ENCODE results near the gene ERI3.

The ERI3 gene

DNA sequence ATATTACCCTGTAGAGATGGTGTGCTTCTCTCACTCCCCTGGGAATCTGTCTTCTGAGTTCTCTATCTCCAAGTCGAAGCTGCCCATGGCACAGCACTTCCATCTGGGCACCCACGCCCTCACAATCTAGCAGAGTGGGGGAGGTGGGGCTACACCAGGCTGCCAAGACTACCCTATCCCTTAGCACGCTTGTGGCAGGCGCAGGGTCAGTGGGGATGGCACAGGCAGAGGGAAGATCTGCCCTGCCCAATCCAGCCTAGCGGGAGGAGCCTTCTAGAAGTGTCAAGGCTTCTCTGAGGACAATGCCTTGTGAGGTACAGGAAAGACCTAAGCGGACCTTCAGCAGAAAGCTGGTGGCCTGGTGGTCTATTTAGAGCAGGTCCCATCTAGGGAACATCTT is 92.6 kb downstream of the ERI3 start:
- TF ChIP-seq, protein P1, sequence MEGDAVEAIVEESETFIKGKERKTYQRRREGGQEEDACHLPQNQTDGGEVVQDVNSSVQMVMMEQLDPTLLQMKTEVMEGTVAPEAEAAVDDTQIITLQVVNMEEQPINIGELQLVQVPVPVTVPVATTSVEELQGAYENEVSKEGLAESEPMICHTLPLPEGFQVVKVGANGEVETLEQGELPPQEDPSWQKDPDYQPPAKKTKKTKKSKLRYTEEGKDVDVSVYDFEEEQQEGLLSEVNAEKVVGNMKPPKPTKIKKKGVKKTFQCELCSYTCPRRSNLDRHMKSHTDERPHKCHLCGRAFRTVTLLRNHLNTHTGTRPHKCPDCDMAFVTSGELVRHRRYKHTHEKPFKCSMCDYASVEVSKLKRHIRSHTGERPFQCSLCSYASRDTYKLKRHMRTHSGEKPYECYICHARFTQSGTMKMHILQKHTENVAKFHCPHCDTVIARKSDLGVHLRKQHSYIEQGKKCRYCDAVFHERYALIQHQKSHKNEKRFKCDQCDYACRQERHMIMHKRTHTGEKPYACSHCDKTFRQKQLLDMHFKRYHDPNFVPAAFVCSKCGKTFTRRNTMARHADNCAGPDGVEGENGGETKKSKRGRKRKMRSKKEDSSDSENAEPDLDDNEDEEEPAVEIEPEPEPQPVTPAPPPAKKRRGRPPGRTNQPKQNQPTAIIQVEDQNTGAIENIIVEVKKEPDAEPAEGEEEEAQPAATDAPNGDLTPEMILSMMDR (IDR thresholded peaks at IDR 0.05; ENCODE audit: unreplicated experiment in 3 of 3), result no peak
- no peak overlapping the region for H3K4me3 Mint-ChIP-seq
- H3K9me3 Mint-ChIP-seq, result no peaks in the 10 kb centered on the region
- H3K4me1 Mint-ChIP-seq, result peaks cover 11% of the 10 kb centered on the region
- H3K27me3 Mint-ChIP-seq (ENCODE audit: low read depth), result no peaks in the 10 kb centered on the region
- peaks cover 24% of the 10 kb centered on the region for H3K36me3 Mint-ChIP-seq (ENCODE audit: low read depth)
- H3K27ac Mint-ChIP-seq, result no peak overlapping the region

DNA sequence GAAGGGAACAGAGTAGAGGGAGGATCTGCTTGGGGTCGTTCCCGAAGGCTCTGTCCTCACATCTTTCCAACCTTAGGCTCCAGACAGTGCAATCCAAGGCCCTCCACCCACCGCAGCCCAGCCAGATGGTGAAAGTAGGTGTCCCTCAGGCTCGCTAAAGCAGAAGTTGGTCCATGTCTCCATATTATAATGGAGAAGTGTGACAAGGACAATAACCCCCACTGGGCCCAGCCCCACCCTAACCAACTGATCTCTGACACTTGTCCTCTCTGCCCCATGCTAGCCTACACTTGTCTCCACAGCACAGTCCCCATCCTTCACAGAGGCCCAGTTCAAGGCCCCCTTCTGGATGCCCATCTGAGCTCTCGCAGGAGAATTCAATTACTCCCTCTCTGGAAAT is 93.1 kb downstream of the ERI3 start:
- H3K4me1 Mint-ChIP-seq, result peaks cover 11% of the 10 kb centered on the region
- no peaks in the 10 kb centered on the region for H3K9me3 Mint-ChIP-seq
- H3K4me3 Mint-ChIP-seq, result no peak overlapping the region
- peaks cover 23% of the 10 kb centered on the region for H3K36me3 Mint-ChIP-seq (ENCODE audit: low read depth)
- H3K27ac Mint-ChIP-seq, result no peak overlapping the region
- H3K27me3 Mint-ChIP-seq (ENCODE audit: low read depth), result no peaks in the 10 kb centered on the region
- TF ChIP-seq, protein P1 (IDR thresholded peaks at IDR 0.05; ENCODE audit: unreplicated experiment in 3 of 3), result no peak

DNA sequence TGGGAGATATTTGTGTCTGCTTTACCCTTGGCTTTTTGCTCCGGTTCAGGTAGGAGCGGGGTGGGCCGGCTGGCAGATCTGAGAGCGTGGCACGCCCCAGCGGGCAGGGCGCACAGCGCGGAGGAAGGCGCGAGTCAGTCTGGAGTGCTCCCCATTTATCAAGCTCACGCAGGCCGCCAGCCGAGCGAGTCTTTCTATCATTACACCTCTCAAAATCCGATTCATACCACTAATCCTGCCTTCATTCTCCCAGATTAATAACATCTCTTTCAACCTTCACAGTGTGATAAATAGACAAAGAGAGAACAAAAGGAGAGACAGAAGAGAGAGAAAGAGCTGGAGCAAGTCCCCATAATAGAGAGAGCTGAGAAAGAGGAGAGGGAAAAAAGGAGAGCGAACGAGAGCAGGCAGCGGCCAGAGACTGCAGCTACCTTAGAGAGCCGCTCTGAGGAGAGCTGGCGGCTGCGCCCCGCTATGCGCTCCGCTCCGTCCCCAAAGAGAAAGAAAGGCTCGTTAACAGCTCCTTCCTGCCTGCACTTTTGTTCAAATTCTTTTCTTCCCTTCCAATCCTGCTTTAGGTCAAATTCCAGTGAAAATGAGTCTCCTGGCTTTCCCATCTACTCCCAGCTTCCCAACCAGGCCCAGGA is 93.8 kb downstream of the ERI3 start:
- H3K36me3 Mint-ChIP-seq (ENCODE audit: low read depth), result peaks cover 22% of the 10 kb centered on the region
- H3K27me3 Mint-ChIP-seq (ENCODE audit: low read depth), result no peaks in the 10 kb centered on the region
- TF ChIP-seq, protein P1 (IDR thresholded peaks at IDR 0.05; ENCODE audit: unreplicated experiment in 3 of 3), result no peak
- no peaks in the 10 kb centered on the region for H3K9me3 Mint-ChIP-seq
- H3K4me3 Mint-ChIP-seq, result no peak overlapping the region
- H3K27ac Mint-ChIP-seq, result peak overlapping the region in 1 of 3 experiments; percentile 38
- peaks cover 11% of the 10 kb centered on the region for H3K4me1 Mint-ChIP-seq

GRCh38 chr1:44260792-44261170 is 94.3 kb downstream of the ERI3 start:
- Mint-ChIP-seq H3K36me3 (ENCODE audit: low read depth) (peaks cover 24% of the 10 kb centered on the region), H3K4me3 (no peak overlapping the region), H3K27ac (peak overlapping the region in 1 of 3 experiments; percentile 47), H3K27me3 (ENCODE audit: low read depth) (no peaks in the 10 kb centered on the region), H3K9me3 (no peaks in the 10 kb centered on the region), H3K4me1 (peaks cover 11% of the 10 kb centered on the region)
- TF ChIP-seq, protein P1 (IDR thresholded peaks at IDR 0.05; ENCODE audit: unreplicated experiment in 3 of 3), result no peak

DNA sequence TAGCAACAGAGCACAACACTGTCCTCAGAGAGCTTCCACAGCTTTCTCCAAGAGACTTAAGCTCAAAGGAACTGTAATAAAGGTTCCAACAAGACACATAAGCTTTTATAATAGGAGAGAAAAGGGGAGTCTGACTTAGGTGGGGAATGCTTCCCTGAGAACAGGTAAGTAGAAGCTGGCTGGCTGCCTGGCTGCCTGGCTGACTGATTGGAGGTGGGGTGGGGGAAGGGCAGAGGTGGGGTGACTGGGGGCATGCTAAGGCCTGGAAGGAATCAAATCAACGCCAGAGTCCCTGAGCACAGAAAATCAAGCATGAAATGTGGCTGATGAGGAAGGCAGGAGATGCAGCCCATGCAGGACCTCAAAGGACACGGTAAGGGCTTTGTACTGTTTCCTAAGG is 96.0 kb downstream of the ERI3 start:
- TF ChIP-seq, protein P1 (IDR thresholded peaks at IDR 0.05; ENCODE audit: unreplicated experiment in 3 of 3), result no peak
- Mint-ChIP-seq H3K36me3 (ENCODE audit: low read depth) (peaks cover 20% of the 10 kb centered on the region), H3K4me1 (peaks cover 11% of the 10 kb centered on the region), H3K27me3 (ENCODE audit: low read depth) (no peaks in the 10 kb centered on the region), H3K9me3 (no peaks in the 10 kb centered on the region), H3K4me3 (no peak overlapping the region), H3K27ac (no peak overlapping the region)

All from nephron (organoid).